Body of pancreas (tissue), 4 donors: Measurements from ENCODE around the gene TMEM223. TPM values are rescaled to one million over a fixed set of nuclear protein-coding genes. Genes with fewer than 3 reads are reported as not detected.

Experiments used
- ATAC-seq: fragments of 150-250 bp; one replicate; pipeline ENCODE4 v1.9.1; 2016
- DNase-seq, 4 donors: peaks; one replicate each; pipeline ENCODE4 v3.0.0-alpha.2; 2019
- H3K27ac ChIP-seq, 4 donors: fragments of 200-600 bp; sonication (generic); 1 replicate in 3 of 4; 2 replicates in 1 of 4; pipeline versions ENCODE4 v1.5.1 to v1.6.1; 2016 to 2019; ENCODE audit warnings: mild to moderate bottlenecking in 1 of 4, mixed read lengths in 1 of 4, moderate library complexity in 1 of 4
- H3K27me3 ChIP-seq, 2 donors: fragments of 200-600 bp; sonication (generic); one replicate each; pipeline ENCODE4 v1.6.0; 2016; ENCODE audit warnings: mild to moderate bottlenecking in 1 of 2
- H3K36me3 ChIP-seq, 2 donors: fragments of 200-600 bp; sonication (generic); replicated peaks in 1 of 2; 2 replicates each; pipeline ENCODE4 v1.5.1; 2016; ENCODE audit warnings: low read depth in 2 of 2; ENCODE audit not compliant: insufficient read depth in 1 of 2
- H3K4me1 ChIP-seq: fragments of 200-600 bp; sonication (generic); one replicate; pipeline ENCODE4 v1.6.0; 2016
- H3K4me3 ChIP-seq, 2 donors: fragments of 200-600 bp; sonication (generic); 1 replicate in 1 of 2; 2 replicates in 1 of 2; pipeline ENCODE4 v1.5.1; 2016 to 2019
- H3K9me3 ChIP-seq, 3 donors: fragments of 200-600 bp; sonication (generic); 1 replicate in 2 of 3; 2 replicates in 1 of 3; pipeline ENCODE4 v1.5.1; 2016
- POLR2A ChIP-seq, 3 donors: fragments of 450-650 bp; IDR thresholded peaks; one replicate each; pipeline ENCODE4 v1.6.1; 2016; ENCODE audit warnings: antibody characterized with exemption in 3 of 3, mild to moderate bottlenecking in 2 of 3
- WGBS, 2 donors: methylation state at CpG; one replicate each; pipeline ENCODE4 v1.1.5; 2017; 5-methylcytosine and 5-hydroxymethylcytosine counted together
- intact Hi-C: fragments of 100-400 bp; cut with DNase I; formaldehyde crosslinking; loops from one replicate; pipeline ENCODE4 v1.15.1; 2023
- microRNA-seq, 2 donors: library from miRNA; unstranded; fragments of <30 nt; microRNA quantifications; one replicate each; pipeline ENCODE4, GENCODE V29; 2016; ENCODE audit warnings: borderline number of aligned reads in 2 of 2, borderline replicate concordance in 2 of 2
- small RNA-seq: library from RNA; depleted of rRNA; stranded (forward); fragments of <200 nt; gene quantifications from one replicate; pipeline ENCODE3, GENCODE V24; 2016
- total RNA-seq, 2 donors: library from RNA; depleted of rRNA; stranded (reverse); fragments of >200 nt; gene quantifications; one replicate each; pipeline ENCODE4 v1.1.0, GENCODE V29; 2016
- TF ChIP-seq, protein P1 (sequence below), 7 experiments: fragments of 450-650 bp in 4 of 7; fragments of 200-600 bp in 3 of 7; sonication (generic) in 3 of 7; IDR thresholded peaks; one replicate each; pipeline ENCODE4 v1.5.1; 2016 to 2019; ENCODE audit warnings: antibody characterized with exemption in 7 of 7

TMEM223 gene
- total RNA-seq, 2 donors from 2014 or later: 6.2 to 29.0 TPM

DNA sequence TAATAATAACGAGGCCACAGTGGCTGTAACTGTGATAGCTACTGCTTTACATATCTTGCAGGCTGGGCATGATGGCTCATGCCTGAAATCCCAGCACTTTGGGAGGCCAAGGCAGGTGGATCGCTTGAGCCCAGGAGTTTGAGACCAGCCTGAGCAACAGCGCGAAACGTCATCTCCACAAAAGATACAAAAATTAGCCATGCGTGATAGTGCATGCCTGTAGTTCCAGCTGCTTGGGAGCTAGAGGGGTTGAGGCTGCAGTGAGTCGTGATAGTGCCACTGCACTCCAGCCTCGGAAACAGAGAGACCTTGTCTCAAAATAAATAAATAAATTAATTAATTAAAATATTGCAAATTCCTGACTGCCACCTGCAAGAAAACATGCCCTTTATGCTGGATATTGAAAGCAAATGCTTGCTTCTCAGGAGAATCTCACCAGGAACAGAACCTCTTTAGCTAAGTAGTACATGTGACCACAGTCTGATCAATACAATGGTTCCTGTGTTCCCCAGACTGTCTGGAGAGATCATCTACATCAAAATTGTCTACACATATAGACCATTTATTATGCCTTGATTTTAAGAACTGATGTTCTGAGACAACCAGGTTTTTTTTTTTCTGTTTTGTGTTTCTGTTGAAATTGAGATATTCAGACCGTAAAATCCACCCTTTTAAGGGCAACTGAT, 44.2 kb downstream of the TMEM223 start:
- intact Hi-C loops: no loop called here
- no peaks in the 10 kb centered on the region for H3K36me3 ChIP-seq

More for the DNA sequence above, 44.2 kb downstream of the TMEM223 start:
- Histone ChIP-seq H3K4me3 (no peak overlapping the region), H3K27ac (peak overlapping the region in 1 of 4 donors; percentile 12), H3K27me3 (no peaks in the 10 kb centered on the region), H3K9me3 (no peaks in the 10 kb centered on the region), H3K4me1 (peaks cover 32% of the 10 kb centered on the region)
- 49 to 63% methylated on average over 9 of the region's 9 CpGs for WGBS, 2 donors
- TF ChIP-seq POLR2A (IDR thresholded peaks at IDR 0.05): no peak
- TF ChIP-seq, protein P1, sequence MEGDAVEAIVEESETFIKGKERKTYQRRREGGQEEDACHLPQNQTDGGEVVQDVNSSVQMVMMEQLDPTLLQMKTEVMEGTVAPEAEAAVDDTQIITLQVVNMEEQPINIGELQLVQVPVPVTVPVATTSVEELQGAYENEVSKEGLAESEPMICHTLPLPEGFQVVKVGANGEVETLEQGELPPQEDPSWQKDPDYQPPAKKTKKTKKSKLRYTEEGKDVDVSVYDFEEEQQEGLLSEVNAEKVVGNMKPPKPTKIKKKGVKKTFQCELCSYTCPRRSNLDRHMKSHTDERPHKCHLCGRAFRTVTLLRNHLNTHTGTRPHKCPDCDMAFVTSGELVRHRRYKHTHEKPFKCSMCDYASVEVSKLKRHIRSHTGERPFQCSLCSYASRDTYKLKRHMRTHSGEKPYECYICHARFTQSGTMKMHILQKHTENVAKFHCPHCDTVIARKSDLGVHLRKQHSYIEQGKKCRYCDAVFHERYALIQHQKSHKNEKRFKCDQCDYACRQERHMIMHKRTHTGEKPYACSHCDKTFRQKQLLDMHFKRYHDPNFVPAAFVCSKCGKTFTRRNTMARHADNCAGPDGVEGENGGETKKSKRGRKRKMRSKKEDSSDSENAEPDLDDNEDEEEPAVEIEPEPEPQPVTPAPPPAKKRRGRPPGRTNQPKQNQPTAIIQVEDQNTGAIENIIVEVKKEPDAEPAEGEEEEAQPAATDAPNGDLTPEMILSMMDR (IDR thresholded peaks at IDR 0.05): no peak
- ATAC-seq (no peak), DNase-seq (no peak)

Small RNAs within 50 kb of the gene (microRNA-seq; reads per million reads assigned to microRNA genes)
- 0 reads per million in 2 donors for gene MIR6514
- gene MIR6748: 0 reads per million in 2 donors

Small RNAs within 50 kb of the gene (small RNA-seq; reads per million reads assigned to genes)
- gene MIR6514 (2.0 reads per million, percentile 69 among the genes with 10 or more reads in this experiment), gene RNU6-118P (not detected)

Other genes starting within 250 kb of the TMEM223 start
- 100 to 1,000 TPM; 168 to 241 TPM for gene AHNAK, start 245.2 kb downstream of the TMEM223 start, total RNA-seq
- gene EEF1G, start 218.1 kb downstream of the TMEM223 start, total RNA-seq: 1,000 to 10,000 TPM in 1 of 2 donors, 100 to 1,000 TPM in 1; 893 to 1,161 TPM
- gene TUT1, start 200.5 kb downstream of the TMEM223 start, total RNA-seq: 10 to 100 TPM; 10.1 to 11.2 TPM
- 10 to 100 TPM; 26.2 to 29.3 TPM for gene MTA2, start 190.1 kb downstream of the TMEM223 start, total RNA-seq
- gene EML3, start 179.2 kb downstream of the TMEM223 start, total RNA-seq: 10 to 100 TPM; 31.4 to 69.9 TPM
- gene ROM1, start 178.7 kb downstream of the TMEM223 start, total RNA-seq: 1 to 10 TPM; 1.8 to 4.0 TPM
- gene B3GAT3, start 170.0 kb downstream of the TMEM223 start, total RNA-seq: 10 to 100 TPM; 17.1 to 63.0 TPM
- 10 to 100 TPM; 62.3 to 64.9 TPM for gene GANAB, start 145.4 kb downstream of the TMEM223 start, total RNA-seq
- gene INTS5, start 138.7 kb downstream of the TMEM223 start, total RNA-seq: 10 to 100 TPM; 11.4 to 21.1 TPM
- gene C11orf98, start 126.8 kb downstream of the TMEM223 start, total RNA-seq: 10 to 100 TPM; 18.2 to 24.4 TPM
- 100 to 1,000 TPM in 1 of 2 donors, 1 to 10 TPM in 1; 5.4 to 110 TPM for gene CSKMT, start 126.7 kb downstream of the TMEM223 start, total RNA-seq
- 10 to 100 TPM; 10.4 to 12.9 TPM for gene UQCC3, start 120.3 kb downstream of the TMEM223 start, total RNA-seq
- 1 to 10 TPM; 4.9 to 5.6 TPM for gene LBHD1, start 119.7 kb downstream of the TMEM223 start, total RNA-seq
- gene UBXN1, start 112.9 kb downstream of the TMEM223 start, total RNA-seq: 100 to 1,000 TPM; 129 to 204 TPM
- 1 to 10 TPM; 3.1 to 4.6 TPM for gene LRRN4CL, start 102.5 kb downstream of the TMEM223 start, total RNA-seq
- 100 to 1,000 TPM in 1 of 2 donors, 10 to 100 TPM in 1; 44.6 to 248 TPM for gene BSCL2, start 84.6 kb downstream of the TMEM223 start, total RNA-seq
- gene GNG3, start 84.3 kb downstream of the TMEM223 start, total RNA-seq: 1 to 10 TPM in 1 of 2 donors, not detected in 1; 1.0 TPM
- gene HNRNPUL2, start 64.5 kb downstream of the TMEM223 start, total RNA-seq: 10 to 100 TPM; 19.1 to 20.5 TPM
- gene TTC9C, start 63.5 kb downstream of the TMEM223 start, total RNA-seq: 10 to 100 TPM; 12.5 to 18.5 TPM
- 1 to 10 TPM; 3.9 to 4.0 TPM for gene ZBTB3, start 37.8 kb downstream of the TMEM223 start, total RNA-seq
- gene POLR2G, start 30.4 kb downstream of the TMEM223 start, total RNA-seq: 10 to 100 TPM; 19.2 to 35.9 TPM
- 10 to 100 TPM; 23.9 to 39.9 TPM for gene TAF6L, start 20.6 kb downstream of the TMEM223 start, total RNA-seq
- 10 to 100 TPM; 40.9 to 41.8 TPM for gene TMEM179B, start 4.6 kb downstream of the TMEM223 start, total RNA-seq
- 100 to 1,000 TPM in 1 of 2 donors, 10 to 100 TPM in 1; 49.8 to 108 TPM for gene NXF1, start 13.4 kb upstream of the TMEM223 start, total RNA-seq
- 10 to 100 TPM; 20.1 to 23.6 TPM for gene STX5, start 40.0 kb upstream of the TMEM223 start, total RNA-seq
- gene TEX54, start 40.8 kb upstream of the TMEM223 start, total RNA-seq: not detected
- 10 to 100 TPM; 15.8 to 40.0 TPM for gene WDR74, start 47.6 kb upstream of the TMEM223 start, total RNA-seq
- 100 to 1,000 TPM in 1 of 2 donors, 10 to 100 TPM in 1; 75.5 to 108 TPM for gene SLC3A2, start 88.9 kb upstream of the TMEM223 start, total RNA-seq
- not detected for gene CHRM1, start 129.4 kb upstream of the TMEM223 start, total RNA-seq
- not detected for gene SLC22A6, start 193.0 kb upstream of the TMEM223 start, total RNA-seq
- gene SLC22A8, start 223.8 kb upstream of the TMEM223 start, total RNA-seq: not detected